Activated T-helper 17 cell treated with anti-CD3 and anti-CD28 coated beads, Interleukin-2, amount 50 U/mL, for 72 hours (primary cell): ENCODE results near the gene PDE4D. TPM values are rescaled to one million over a fixed set of nuclear protein-coding genes. Genes with fewer than 3 reads are reported as not detected.

ENCODE experiments used
- ATAC-seq: fragments of 150-1000 bp; cut with Tn5 transposase; replicated peaks from 2 replicates; pipeline ENCODE4 v1.10.0; 2021; ENCODE audit warnings: mild to moderate bottlenecking, moderate library complexity
- H3K27ac Mint-ChIP-seq: one replicate; pipeline ENCODE4 v1.8.0; 2022; ENCODE audit warnings: mixed read lengths
- H3K27me3 Mint-ChIP-seq: one replicate; pipeline ENCODE4 v1.8.0; 2022; ENCODE audit warnings: mixed read lengths
- H3K36me3 Mint-ChIP-seq: one replicate; pipeline ENCODE4 v1.8.0; 2022; ENCODE audit warnings: low read depth, mild to moderate bottlenecking, mixed read lengths
- H3K4me1 Mint-ChIP-seq: one replicate; pipeline ENCODE4 v1.8.0; 2022; ENCODE audit warnings: mixed read lengths
- H3K4me3 Mint-ChIP-seq: one replicate; pipeline ENCODE4 v1.8.0; 2022; ENCODE audit warnings: mild to moderate bottlenecking, mixed read lengths
- H3K9me3 Mint-ChIP-seq: one replicate; pipeline ENCODE4 v1.8.0; 2022; ENCODE audit warnings: mixed read lengths
- total RNA-seq, 2 donors: library from RNA; stranded (reverse); gene quantifications; one replicate each; pipeline ENCODE4 v1.2.3, GENCODE V29; 2022

The PDE4D gene
- total RNA-seq, 2 donors from 2014 or later: 68.9 to 125 TPM

DNA sequence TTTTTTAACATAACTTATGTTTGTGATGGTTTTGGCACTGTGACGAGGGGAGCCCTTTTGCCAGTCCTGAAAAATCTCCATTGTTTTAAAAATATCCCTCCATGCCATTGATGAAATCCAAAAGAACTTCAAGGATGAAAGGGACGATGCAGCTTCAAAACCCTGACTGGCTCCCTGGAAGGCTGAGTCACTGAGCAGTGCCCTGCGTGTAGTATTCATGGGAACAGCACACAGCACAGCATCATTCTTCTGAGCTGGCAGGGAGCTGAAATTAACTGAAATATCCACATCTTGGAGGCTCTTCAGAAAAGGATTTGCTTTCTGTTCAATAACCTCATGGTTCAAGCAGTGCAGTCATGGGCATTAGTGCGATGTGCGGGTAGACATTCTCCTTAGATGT is 29.7 kb downstream of the PDE4D start:
- Mint-ChIP-seq H3K27me3 (no peaks in the 10 kb centered on the region), H3K4me3 (no peak overlapping the region), H3K27ac (no peak overlapping the region), H3K4me1 (no peaks in the 10 kb centered on the region), H3K9me3 (no peaks in the 10 kb centered on the region), H3K36me3 (no peaks in the 10 kb centered on the region)
- no peak for ATAC-seq

- Mint-ChIP-seq H3K27ac (no peak overlapping the region), H3K36me3 (no peaks in the 10 kb centered on the region), H3K4me3 (no peak overlapping the region), H3K4me1 (no peaks in the 10 kb centered on the region), H3K9me3 (no peaks in the 10 kb centered on the region), H3K27me3 (peaks cover 6% of the 10 kb centered on the region)
- ATAC-seq: no peak
Observed at GRCh38 chr5:59856358-59856757, 37.2 kb downstream of the PDE4D start.

- H3K27ac Mint-ChIP-seq: no peak overlapping the region
- H3K4me1 Mint-ChIP-seq: no peaks in the 10 kb centered on the region
- H3K4me3 Mint-ChIP-seq: no peak overlapping the region
Observed at GRCh38 chr5:59850766-59851165, 42.8 kb downstream of the PDE4D start.

DNA sequence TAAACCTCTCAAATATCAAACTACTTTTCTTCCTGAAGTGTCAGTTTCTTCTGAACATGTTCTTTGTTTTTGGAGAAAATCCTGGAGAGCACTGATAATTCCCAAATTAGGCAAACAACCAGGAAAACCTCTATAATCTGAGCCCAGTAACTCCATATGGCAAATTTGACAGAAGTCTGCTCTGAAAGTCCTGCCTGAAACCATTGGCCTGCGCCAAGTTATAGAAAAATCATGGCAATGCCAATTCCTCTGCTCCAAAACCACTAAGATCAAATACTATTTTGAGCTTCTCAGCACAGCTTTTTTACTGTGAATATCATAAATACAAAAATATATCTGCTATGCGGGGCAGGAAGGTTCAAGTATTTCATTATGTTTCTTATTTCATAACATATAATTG is 45.9 kb downstream of the PDE4D start:
- H3K4me3 Mint-ChIP-seq: no peak overlapping the region
- H3K9me3 Mint-ChIP-seq: no peaks in the 10 kb centered on the region
- H3K27ac Mint-ChIP-seq: no peak overlapping the region
- ATAC-seq: no peak
- H3K27me3 Mint-ChIP-seq: peaks cover 3% of the 10 kb centered on the region
- no peaks in the 10 kb centered on the region for H3K4me1 Mint-ChIP-seq
- H3K36me3 Mint-ChIP-seq: no peaks in the 10 kb centered on the region

More at GRCh38 chr5:59850766-59851165, 42.8 kb downstream of the PDE4D start:
- Mint-ChIP-seq H3K36me3 (no peaks in the 10 kb centered on the region), H3K27me3 (peaks cover 3% of the 10 kb centered on the region), H3K9me3 (no peaks in the 10 kb centered on the region)
- ATAC-seq: no peak

DNA sequence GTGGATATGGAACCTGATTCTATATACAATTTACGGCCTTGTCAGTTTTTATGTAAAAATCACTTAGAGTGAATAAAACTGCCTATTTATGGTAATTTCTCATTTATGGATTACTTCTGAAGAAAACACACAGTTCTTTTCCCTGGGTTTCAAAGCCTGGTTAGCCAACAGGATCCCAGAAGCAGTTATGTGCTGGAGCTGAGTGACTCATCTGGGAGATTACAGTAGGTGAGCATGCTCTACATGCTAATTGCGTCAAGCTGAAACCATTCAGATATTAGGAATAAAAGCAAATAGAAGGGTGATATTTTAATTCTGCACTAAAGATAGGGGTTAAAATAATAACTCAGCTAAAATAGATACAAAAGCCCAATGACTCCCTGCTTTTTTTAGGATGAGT is 47.8 kb downstream of the PDE4D start:
- Mint-ChIP-seq H3K27me3 (peaks cover 8% of the 10 kb centered on the region), H3K4me1 (no peaks in the 10 kb centered on the region), H3K9me3 (no peaks in the 10 kb centered on the region), H3K36me3 (no peaks in the 10 kb centered on the region), H3K4me3 (no peak overlapping the region), H3K27ac (no peak overlapping the region)
- ATAC-seq: no peak

- no peaks in the 10 kb centered on the region for H3K9me3 Mint-ChIP-seq
- no peaks in the 10 kb centered on the region for H3K4me1 Mint-ChIP-seq
- ATAC-seq: no peak
- peaks cover 13% of the 10 kb centered on the region for H3K27me3 Mint-ChIP-seq
- H3K36me3 Mint-ChIP-seq: no peaks in the 10 kb centered on the region
- H3K27ac Mint-ChIP-seq: no peak overlapping the region
- no peak overlapping the region for H3K4me3 Mint-ChIP-seq
Observed at GRCh38 chr5:59843511-59844213, 49.9 kb downstream of the PDE4D start.

- H3K27ac Mint-ChIP-seq: no peak overlapping the region
- H3K4me3 Mint-ChIP-seq: no peak overlapping the region
- no peak for ATAC-seq
- no peaks in the 10 kb centered on the region for H3K4me1 Mint-ChIP-seq
- no peaks in the 10 kb centered on the region for H3K36me3 Mint-ChIP-seq
- H3K27me3 Mint-ChIP-seq: peaks cover 13% of the 10 kb centered on the region
- no peaks in the 10 kb centered on the region for H3K9me3 Mint-ChIP-seq
Observed at GRCh38 chr5:59842999-59843398, 50.5 kb downstream of the PDE4D start.

DNA sequence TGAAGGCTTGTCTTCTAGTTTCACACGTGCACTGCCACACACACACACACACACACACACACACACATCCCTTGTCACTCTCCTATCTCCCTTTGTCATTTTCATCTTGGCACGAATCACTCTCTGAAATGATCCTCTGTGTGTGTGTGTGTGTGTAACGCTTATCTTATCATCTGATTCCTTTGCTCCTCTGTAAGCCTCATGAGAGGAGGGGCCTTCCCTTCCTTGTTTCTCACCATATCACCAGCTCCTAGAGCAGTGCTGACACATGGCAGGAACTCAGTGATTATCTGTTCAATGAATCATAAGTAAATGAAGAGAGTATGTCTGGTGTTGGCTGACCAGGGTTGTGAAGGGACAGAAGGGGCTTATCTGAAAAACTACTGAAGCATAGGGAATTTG is 53.3 kb downstream of the PDE4D start:
- H3K27ac Mint-ChIP-seq: no peak overlapping the region
- H3K4me3 Mint-ChIP-seq: no peak overlapping the region
- H3K9me3 Mint-ChIP-seq: no peaks in the 10 kb centered on the region
- peaks cover 13% of the 10 kb centered on the region for H3K27me3 Mint-ChIP-seq
- H3K4me1 Mint-ChIP-seq: no peaks in the 10 kb centered on the region
- no peak for ATAC-seq
- H3K36me3 Mint-ChIP-seq: no peaks in the 10 kb centered on the region

DNA sequence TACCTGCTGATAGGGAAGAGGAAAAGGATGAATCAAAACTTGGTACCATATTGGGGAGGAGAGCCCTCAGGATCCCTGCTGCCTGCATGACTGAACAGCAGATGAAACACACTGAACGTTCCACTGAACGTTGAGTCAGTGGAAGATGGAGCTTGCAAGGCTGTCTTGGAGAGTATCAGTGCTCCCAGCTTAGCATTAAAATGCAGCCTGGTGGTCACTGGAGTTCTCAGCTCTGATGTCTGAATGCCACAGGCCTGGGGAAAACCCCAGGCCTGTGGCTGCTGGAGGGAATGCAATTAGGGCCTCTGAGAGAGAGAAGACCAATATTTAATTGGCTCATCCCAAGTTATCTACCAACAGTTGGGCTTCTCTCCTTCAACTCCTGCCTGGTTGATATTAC is 54.5 kb downstream of the PDE4D start:
- no peaks in the 10 kb centered on the region for H3K9me3 Mint-ChIP-seq
- no peaks in the 10 kb centered on the region for H3K4me1 Mint-ChIP-seq
- no peak overlapping the region for H3K4me3 Mint-ChIP-seq
- no peaks in the 10 kb centered on the region for H3K36me3 Mint-ChIP-seq
- H3K27me3 Mint-ChIP-seq: peaks cover 13% of the 10 kb centered on the region
- no peak overlapping the region for H3K27ac Mint-ChIP-seq
- ATAC-seq: no peak

GRCh38 chr5:59838067-59838466 is 55.5 kb downstream of the PDE4D start:
- H3K36me3 Mint-ChIP-seq: no peaks in the 10 kb centered on the region
- H3K4me3 Mint-ChIP-seq: no peak overlapping the region
- ATAC-seq: no peak
- no peak overlapping the region for H3K27ac Mint-ChIP-seq
- H3K4me1 Mint-ChIP-seq: no peaks in the 10 kb centered on the region
- no peaks in the 10 kb centered on the region for H3K9me3 Mint-ChIP-seq
- H3K27me3 Mint-ChIP-seq: peaks cover 13% of the 10 kb centered on the region

DNA sequence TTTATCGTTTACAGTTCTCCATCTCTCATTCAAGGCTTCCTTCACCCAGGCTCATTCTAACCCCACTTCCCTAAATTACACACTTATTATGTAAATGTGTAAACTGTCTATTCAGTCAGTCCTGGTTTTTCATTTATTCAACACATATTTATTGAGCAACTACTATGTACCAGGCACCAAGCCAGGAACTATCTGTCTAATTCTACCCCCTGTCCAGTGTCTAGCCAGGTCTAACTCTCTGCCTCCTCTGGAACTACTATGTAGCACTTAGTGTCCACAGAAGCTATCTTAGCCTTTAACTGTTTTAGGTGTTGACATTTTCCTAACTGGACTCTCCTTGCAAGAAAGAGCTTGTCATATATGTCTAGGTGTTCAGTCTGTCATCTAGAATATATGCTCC is 56.5 kb downstream of the PDE4D start:
- no peaks in the 10 kb centered on the region for H3K9me3 Mint-ChIP-seq
- no peak overlapping the region for H3K4me3 Mint-ChIP-seq
- ATAC-seq: no peak
- peaks cover 16% of the 10 kb centered on the region for H3K27me3 Mint-ChIP-seq
- H3K27ac Mint-ChIP-seq: no peak overlapping the region
- no peaks in the 10 kb centered on the region for H3K4me1 Mint-ChIP-seq
- H3K36me3 Mint-ChIP-seq: no peaks in the 10 kb centered on the region

DNA sequence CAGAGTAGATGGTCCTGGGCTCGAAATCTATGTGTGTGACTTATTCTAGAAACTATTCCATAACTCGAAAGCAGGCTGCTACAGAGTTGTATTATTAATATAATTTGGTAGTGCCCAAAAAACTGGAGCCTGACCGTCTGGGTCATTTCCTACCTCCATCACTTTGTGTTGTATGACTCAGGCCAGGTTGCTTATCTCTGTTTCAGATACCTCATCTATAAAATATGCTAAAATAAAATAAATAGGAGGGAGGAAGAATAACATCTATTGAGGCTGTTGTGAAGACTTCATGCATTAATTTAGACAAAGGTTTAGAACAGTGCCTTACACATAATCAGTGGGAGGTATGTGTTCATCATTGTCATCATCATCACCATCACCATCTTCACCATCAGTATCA is 57.7 kb downstream of the PDE4D start:
- Mint-ChIP-seq H3K27ac (no peak overlapping the region), H3K27me3 (peaks cover 8% of the 10 kb centered on the region), H3K9me3 (no peaks in the 10 kb centered on the region), H3K36me3 (no peaks in the 10 kb centered on the region), H3K4me3 (no peak overlapping the region), H3K4me1 (no peaks in the 10 kb centered on the region)
- no peak for ATAC-seq

DNA sequence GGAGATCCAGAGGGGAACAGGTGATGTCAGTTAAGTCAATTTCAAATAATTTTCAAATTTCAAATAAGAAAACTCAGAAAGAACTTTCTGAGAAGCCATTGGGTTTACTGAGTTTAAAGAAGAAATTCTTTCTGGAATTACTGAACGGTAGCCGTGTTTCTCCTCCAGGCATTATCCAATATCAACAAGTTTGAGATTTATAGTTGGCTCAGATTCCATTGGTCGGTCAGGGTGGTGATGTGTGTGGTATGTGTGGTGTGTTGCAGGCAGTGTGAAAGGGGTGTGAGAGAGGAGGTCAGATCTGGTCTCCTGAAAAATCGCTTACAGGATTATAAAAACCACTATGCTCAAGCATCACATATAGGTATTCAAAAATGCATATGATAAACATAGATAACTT is 60.1 kb downstream of the PDE4D start:
- H3K27me3 Mint-ChIP-seq: peaks cover 4% of the 10 kb centered on the region
- no peaks in the 10 kb centered on the region for H3K36me3 Mint-ChIP-seq
- no peaks in the 10 kb centered on the region for H3K9me3 Mint-ChIP-seq
- H3K27ac Mint-ChIP-seq: no peak overlapping the region
- ATAC-seq: no peak
- H3K4me1 Mint-ChIP-seq: no peaks in the 10 kb centered on the region
- no peak overlapping the region for H3K4me3 Mint-ChIP-seq

DNA sequence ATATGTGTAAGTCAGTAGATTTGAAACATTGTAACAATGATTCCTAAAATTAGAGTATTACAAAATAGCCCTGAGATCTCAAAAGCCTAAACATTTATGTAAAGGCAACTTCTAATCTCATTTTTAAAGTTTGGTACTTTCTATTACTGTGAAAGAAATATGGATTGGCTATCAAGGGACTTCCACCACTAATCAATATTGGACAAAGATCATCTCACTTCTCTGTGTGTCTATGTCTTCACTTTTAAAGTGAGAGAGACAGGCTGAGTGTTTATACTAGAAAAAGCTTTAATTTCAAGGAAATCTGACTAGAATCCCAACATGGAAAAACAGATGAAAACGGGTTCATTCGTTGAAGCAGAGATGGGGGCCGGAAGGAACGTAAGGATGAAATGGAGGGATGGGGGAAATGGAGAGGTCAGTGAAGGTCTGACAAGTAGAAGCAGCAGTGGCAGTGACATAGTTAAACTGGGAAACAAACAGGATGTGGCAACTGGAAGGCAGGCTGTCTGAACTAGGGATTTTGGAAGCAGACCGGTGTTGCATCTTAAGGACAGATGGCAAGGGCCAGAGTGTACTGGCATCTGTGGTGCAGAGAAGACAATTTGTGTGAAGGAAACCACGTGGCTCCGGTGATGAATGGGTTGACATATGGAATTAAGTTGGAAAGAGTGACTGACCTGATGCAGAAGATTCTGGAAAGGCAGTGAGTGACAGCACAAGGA is 60.8 kb downstream of the PDE4D start:
- no peak overlapping the region for H3K4me3 Mint-ChIP-seq
- no peak overlapping the region for H3K27ac Mint-ChIP-seq
- no peaks in the 10 kb centered on the region for H3K4me1 Mint-ChIP-seq
- H3K36me3 Mint-ChIP-seq: no peaks in the 10 kb centered on the region
- no peaks in the 10 kb centered on the region for H3K9me3 Mint-ChIP-seq
- ATAC-seq: no peak
- H3K27me3 Mint-ChIP-seq: peaks cover 4% of the 10 kb centered on the region

DNA sequence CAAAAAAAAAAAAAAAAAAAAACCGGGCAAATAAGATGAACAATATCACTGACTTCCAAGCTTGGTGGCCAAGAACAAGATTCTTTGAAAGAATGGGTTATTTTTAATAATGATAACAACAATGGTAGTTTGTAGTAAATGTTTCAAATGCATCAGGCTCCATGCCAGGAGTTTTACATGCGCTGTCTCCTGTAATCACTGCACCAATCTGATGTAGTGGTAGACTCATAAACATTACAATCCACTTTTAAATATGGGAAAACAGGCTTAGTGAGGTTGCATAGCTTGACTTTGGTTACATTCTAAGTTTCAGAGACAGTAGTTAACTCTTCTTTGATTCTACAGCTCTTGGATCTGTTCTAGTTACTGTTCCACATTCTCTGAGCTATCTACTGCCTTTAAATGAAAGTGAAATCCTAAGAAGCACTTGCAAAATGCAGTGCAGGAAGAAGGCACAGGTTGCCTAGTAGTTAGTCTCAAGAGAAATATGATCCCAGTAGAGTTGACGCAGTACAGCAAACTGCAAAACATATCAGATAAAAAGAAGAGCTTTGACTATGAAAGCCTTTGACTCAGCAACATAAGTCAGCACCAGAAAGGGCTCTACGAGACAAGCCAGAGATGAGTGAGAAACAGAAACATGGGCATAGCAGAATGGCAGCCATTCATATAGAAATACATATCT is 62.1 kb downstream of the PDE4D start:
- Mint-ChIP-seq H3K4me3 (no peak overlapping the region), H3K36me3 (no peaks in the 10 kb centered on the region), H3K9me3 (no peaks in the 10 kb centered on the region), H3K27ac (no peak overlapping the region), H3K27me3 (peaks cover 4% of the 10 kb centered on the region), H3K4me1 (no peaks in the 10 kb centered on the region)
- no peak for ATAC-seq
